NCI-H748 (cell line): ENCODE data around the gene ATXN7.

Source experiments
- DNase-seq: peaks from one replicate; lab custom pipeline; 2025; ENCODE audit not compliant: unreplicated experiment; lab: John Stamatoyannopoulos, UW

The ATXN7 gene

GRCh38 chr3:63864008-63864964 lies 619 bp downstream of the ATXN7 start:
- peak; percentile 55 for DNase-seq

- DNase-seq: no peak
Measured at GRCh38 chr3:63864965-63865327, 1.3 kb downstream of the ATXN7 start.

GRCh38 chr3:63867225-63867624 lies 3.6 kb downstream of the ATXN7 start:
- no peak for DNase-seq

- no peak for DNase-seq
Measured at GRCh38 chr3:63869940-63870614, 6.4 kb downstream of the ATXN7 start.

GRCh38 chr3:63870615-63871005 lies 6.9 kb downstream of the ATXN7 start:
- DNase-seq: no peak

GRCh38 chr3:63872135-63872924 lies 8.7 kb downstream of the ATXN7 start:
- no peak for DNase-seq

- no peak for DNase-seq
Measured at GRCh38 chr3:63874769-63875168, 11.1 kb downstream of the ATXN7 start.

GRCh38 chr3:63875510-63875909 lies 11.8 kb downstream of the ATXN7 start:
- DNase-seq: peak; percentile 60

GRCh38 chr3:63876260-63876659 lies 12.6 kb downstream of the ATXN7 start:
- DNase-seq: no peak

GRCh38 chr3:63877737-63878393 lies 14.2 kb downstream of the ATXN7 start:
- no peak for DNase-seq

GRCh38 chr3:63878394-63879060 lies 14.9 kb downstream of the ATXN7 start:
- no peak for DNase-seq

- DNase-seq: no peak
Measured at GRCh38 chr3:63880653-63881052, 17.0 kb downstream of the ATXN7 start.

- DNase-seq: no peak
Measured at GRCh38 chr3:63886858-63887257, 23.2 kb downstream of the ATXN7 start.

GRCh38 chr3:63891518-63891917 lies 27.9 kb downstream of the ATXN7 start:
- DNase-seq: no peak

- no peak for DNase-seq
Measured at GRCh38 chr3:63892773-63893352, 29.2 kb downstream of the ATXN7 start.

GRCh38 chr3:63895422-63896189 lies 31.9 kb downstream of the ATXN7 start:
- no peak for DNase-seq

- DNase-seq: no peak
Measured at GRCh38 chr3:63896332-63897030, 32.8 kb downstream of the ATXN7 start.

GRCh38 chr3:63900010-63900409 lies 36.3 kb downstream of the ATXN7 start:
- DNase-seq: no peak

- DNase-seq: peak; percentile 89
Measured at GRCh38 chr3:63900459-63900858, 36.8 kb downstream of the ATXN7 start.
